ENCODE data around the gene RPRD2. TPM values are rescaled to one million over a fixed set of nuclear protein-coding genes. Genes with fewer than 3 reads are reported as not detected.

Gene RPRD2
- total RNA-seq, 1 experiment from 2014 or later, result 12.5 TPM

DNA sequence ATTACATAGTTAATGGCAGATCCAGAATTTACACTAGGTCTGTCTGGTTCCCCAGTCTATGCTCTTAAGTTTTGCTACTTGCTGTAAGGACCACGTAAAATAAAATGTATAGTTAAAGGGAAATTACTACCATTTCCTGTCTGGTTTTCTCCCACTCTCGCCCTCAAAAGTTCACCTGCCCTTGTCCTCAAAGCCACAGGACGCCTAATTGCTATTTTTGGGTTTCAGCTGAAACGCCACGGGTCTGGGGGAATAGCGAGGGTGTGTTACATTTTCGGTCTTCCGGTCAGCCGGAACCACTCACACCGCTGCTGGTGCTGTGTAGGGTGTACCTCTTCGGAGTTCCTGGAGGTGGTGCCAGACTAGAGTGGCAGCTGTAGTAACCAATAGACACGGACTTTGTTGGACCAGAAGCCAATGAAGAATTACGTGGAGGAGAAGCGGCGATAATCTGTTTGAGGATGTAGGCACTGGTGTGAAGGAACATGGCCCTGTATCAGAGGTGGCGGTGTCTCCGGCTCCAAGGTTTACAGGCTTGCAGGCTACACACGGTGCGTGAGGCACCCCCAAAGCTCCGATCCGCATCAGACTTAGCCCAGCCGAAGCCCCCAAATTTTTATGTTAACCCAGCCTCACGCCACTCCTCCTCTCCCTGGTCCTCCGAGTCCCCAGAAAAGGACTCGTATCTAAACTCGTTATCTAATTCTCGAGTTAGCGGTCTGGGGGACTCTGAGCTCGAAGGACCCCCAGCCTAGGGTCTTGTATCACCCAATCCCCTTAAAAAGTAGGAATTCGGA is 123.2 kb downstream of the RPRD2 start, which contains the start of gene TARS2:
TSS of gene TARS2 (plus strand) at position 454 of the 797 bp plus-strand sequence. CDS start at position 486, 32 bp downstream.
- POLR2A ChIA-PET (ENCODE audit: unreplicated experiment), result interaction anchor here (0.7 kb wide), 1 partner anchor 15 kb away, joined by 4 read pairs; no protein-coding TSS in a partner anchor
- Histone ChIP-seq H3K79me2 (ENCODE audit: low read length) (peaks cover 10% of the 10 kb centered on the region), H3K4me3 (ENCODE audit: low read length) (peak within 1 kb of the TSS; percentile 84), H3K4me2 (ENCODE audit: low read length) (peak within 1 kb of the TSS; percentile 90), H3K4me1 (ENCODE audit: insufficient read depth, low read length) (peaks cover 7% of the 10 kb centered on the region), H2AFZ (ENCODE audit: low read length) (peak within 1 kb of the TSS; percentile 99), H3K9me3 (ENCODE audit: low read length) (no peaks in the 10 kb centered on the region), H3K27ac (ENCODE audit: low read length) (no peak within 1 kb of the TSS), H3K9me2 (replicated peaks; ENCODE audit: low read length) (no peaks in the 10 kb centered on the region), H4K20me1 (ENCODE audit: low read length) (no peaks in the 10 kb centered on the region), H3K27me3 (ENCODE audit: low read length) (no peaks in the 10 kb centered on the region), H3F3A (ENCODE audit: low read length, unreplicated experiment) (no peaks in the 10 kb centered on the region), H3K9ac (ENCODE audit: low read length) (peak within 1 kb of the TSS; percentile 83), H3K36me3 (ENCODE audit: low read depth, low read length) (peaks cover 20% of the 10 kb centered on the region)
- DNase-seq, result peak; percentile 100
- intact Hi-C loops (cut with micrococcal nuclease), result loop anchor here (5.0 kb wide), 1 partner anchor 40 kb away; no protein-coding TSS in a partner anchor
- BruUV-seq (replicated peaks), result no TSS peak
- peak; percentile 99 for ATAC-seq
- no peak for TF ChIP-seq EZH2phosphoT487 (IDR thresholded peaks at IDR 0.05; ENCODE audit: borderline replicate concordance, low read length)
- TF ChIP-seq, protein P1, sequence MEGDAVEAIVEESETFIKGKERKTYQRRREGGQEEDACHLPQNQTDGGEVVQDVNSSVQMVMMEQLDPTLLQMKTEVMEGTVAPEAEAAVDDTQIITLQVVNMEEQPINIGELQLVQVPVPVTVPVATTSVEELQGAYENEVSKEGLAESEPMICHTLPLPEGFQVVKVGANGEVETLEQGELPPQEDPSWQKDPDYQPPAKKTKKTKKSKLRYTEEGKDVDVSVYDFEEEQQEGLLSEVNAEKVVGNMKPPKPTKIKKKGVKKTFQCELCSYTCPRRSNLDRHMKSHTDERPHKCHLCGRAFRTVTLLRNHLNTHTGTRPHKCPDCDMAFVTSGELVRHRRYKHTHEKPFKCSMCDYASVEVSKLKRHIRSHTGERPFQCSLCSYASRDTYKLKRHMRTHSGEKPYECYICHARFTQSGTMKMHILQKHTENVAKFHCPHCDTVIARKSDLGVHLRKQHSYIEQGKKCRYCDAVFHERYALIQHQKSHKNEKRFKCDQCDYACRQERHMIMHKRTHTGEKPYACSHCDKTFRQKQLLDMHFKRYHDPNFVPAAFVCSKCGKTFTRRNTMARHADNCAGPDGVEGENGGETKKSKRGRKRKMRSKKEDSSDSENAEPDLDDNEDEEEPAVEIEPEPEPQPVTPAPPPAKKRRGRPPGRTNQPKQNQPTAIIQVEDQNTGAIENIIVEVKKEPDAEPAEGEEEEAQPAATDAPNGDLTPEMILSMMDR (conservative IDR thresholded peaks at IDR 0.05; ENCODE audit: low read depth, low read length), result no peak
- TF ChIP-seq EZH2 (IDR thresholded peaks at IDR 0.05; ENCODE audit: low read length, unreplicated experiment), result no peak
- CTCF ChIA-PET, result interaction anchor here (0.6 to 0.8 kb wide), 2 partner anchors 30 to 435 kb away, joined by 3 read pairs; no protein-coding TSS in a partner anchor

DNA sequence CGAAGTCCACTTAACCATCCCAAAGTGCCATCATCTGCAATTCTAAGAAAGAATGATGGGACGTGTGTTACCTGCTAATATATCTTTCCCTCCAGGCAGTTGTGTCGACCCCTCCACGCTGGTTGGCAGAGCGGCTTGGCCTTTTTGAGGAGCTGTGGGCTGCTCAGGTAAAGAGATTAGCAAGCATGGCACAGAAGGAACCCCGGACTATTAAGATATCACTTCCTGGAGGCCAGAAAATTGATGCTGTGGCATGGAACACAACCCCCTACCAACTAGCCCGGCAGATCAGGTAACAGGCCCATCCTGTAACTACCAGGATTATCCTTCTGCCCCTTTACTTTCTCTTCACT is 123.8 kb downstream of the RPRD2 start:
- peak; percentile 10 for ATAC-seq
- intact Hi-C loops (cut with micrococcal nuclease), result loop anchor here (5.0 kb wide), 1 partner anchor 40 kb away; no protein-coding TSS in a partner anchor
- POLR2A ChIA-PET (ENCODE audit: unreplicated experiment), result interaction anchor here (0.7 kb wide), 1 partner anchor 14 kb away, joined by 4 read pairs; no protein-coding TSS in a partner anchor

More for the DNA sequence above, 123.8 kb downstream of the RPRD2 start:
- TF ChIP-seq, protein P1 (conservative IDR thresholded peaks at IDR 0.05; ENCODE audit: low read depth, low read length), result no peak
- TF ChIP-seq EZH2phosphoT487 (IDR thresholded peaks at IDR 0.05; ENCODE audit: borderline replicate concordance, low read length) (no peak), EZH2 (IDR thresholded peaks at IDR 0.05; ENCODE audit: low read length, unreplicated experiment) (no peak)
- H3K9me2 ChIP-seq (replicated peaks; ENCODE audit: low read length), result no peaks in the 10 kb centered on the region
- H2AFZ ChIP-seq (ENCODE audit: low read length), result peak overlapping the region; percentile 99
- H3K4me2 ChIP-seq (ENCODE audit: low read length), result peak overlapping the region; percentile 90
- H3K27me3 ChIP-seq (ENCODE audit: low read length), result no peaks in the 10 kb centered on the region
- H3K4me3 ChIP-seq (ENCODE audit: low read length), result peak overlapping the region; percentile 84
- no peak for DNase-seq
- H3K9ac ChIP-seq (ENCODE audit: low read length), result peak overlapping the region; percentile 83
- peaks cover 22% of the 10 kb centered on the region for H3K36me3 ChIP-seq (ENCODE audit: low read depth, low read length)
- H4K20me1 ChIP-seq (ENCODE audit: low read length), result no peaks in the 10 kb centered on the region
- BruUV-seq (replicated peaks), result TSS peak; percentile 84
- no peak overlapping the region for H3K27ac ChIP-seq (ENCODE audit: low read length)
- CTCF ChIA-PET, result interaction anchor here (0.6 to 0.8 kb wide), 2 partner anchors 29 to 435 kb away, joined by 3 read pairs; no protein-coding TSS in a partner anchor
- H3K9me3 ChIP-seq (ENCODE audit: low read length), result no peaks in the 10 kb centered on the region
- peaks cover 10% of the 10 kb centered on the region for H3K79me2 ChIP-seq (ENCODE audit: low read length)
- H3F3A ChIP-seq (ENCODE audit: low read length, unreplicated experiment), result no peaks in the 10 kb centered on the region
- H3K4me1 ChIP-seq (ENCODE audit: insufficient read depth, low read length), result peaks cover 7% of the 10 kb centered on the region
